NCI-H446 treated with DMSO at 0.1 percent for 48 hours (cell line): ENCODE measurements around the gene MIPEP.
"Not testable (repeated sequence)": the region's sequence is repeated elsewhere in the genome, so short reads cannot be mapped to it uniquely, and the experiment has no call there.

Experiments
- DNase-seq: peaks from one replicate; lab custom pipeline; 2025; lab: John Stamatoyannopoulos, UW

MIPEP gene

DNA sequence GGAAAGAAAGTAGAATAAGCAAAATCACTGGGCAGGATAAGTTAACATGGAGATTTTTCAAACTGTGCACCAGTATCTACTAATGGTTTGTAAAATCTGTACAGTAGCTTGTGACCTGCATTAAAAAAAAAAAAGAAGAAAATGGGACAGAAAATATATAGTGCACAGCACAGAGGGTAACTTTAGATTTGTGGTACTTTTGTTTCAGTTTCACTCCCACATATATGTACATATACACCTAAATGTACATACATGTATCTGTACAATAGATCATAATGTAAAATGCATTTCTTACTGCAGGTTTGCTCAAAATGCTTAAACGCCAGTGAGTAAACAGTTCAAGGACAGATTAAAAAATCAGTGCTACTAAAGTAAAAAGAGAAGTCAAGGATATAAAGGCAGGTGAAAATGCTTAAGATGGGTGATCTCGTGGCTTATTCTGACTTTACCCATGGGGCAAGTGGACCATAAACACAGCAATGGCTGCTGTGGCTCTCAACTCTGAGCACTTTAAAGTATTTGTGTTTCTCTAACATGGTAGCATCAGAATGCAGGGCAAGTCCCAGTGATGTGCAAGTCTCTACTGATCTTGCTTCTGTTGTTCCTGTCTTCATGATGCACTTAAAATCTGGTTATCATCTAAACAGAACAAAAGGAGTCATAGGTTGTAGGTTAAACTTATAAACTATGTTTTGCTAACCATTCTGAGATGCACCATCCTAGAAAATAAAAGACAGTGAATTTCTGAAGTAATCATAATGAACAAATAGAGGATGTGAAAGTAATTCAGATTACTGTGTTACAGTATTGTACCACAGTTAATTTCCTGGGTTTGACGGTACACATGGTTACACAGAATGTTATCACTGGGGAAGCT lies 112.3 kb downstream of the MIPEP start:
- DNase-seq = no peak

GRCh38 chr13:23772717-23773116 lies 116.5 kb downstream of the MIPEP start:
- DNase-seq = no peak

DNA sequence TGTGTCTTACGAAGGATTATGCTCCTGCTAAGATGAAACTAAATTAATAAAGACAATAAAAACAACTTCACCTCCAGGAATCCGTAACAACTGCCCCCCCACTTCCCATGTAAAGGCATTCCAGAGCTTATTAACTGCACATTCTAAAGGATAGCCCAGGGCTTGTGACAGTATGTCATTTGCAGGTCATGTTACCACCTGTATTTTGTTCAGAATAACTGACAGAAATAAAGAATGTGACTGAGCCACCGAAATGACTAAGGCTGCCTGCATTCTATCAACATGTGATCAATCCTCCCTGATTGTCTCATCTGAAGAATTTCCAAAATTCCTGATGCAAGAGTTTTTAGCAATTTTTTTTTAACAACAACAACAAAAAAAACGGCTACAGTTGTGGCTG lies 117.2 kb downstream of the MIPEP start:
- DNase-seq = no peak

DNA sequence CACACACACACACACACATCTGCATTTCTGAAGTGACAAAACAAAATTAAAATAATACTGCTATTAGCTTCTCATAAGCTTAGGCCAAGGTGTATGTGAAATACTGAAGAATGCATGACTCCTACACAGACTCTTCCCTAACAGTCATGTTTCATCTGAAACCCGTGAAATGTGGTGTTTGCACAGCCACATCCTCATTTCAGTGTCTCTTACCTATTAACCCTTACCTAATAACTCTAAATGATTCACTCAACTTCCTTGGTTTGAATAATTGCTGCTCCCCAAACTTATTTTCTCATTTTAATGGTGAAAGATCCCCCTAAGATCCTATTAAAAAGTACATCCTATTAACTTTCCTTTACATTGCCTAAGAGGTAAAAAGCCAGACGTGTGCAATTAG lies 117.6 kb downstream of the MIPEP start:
- no peak for DNase-seq

GRCh38 chr13:23770973-23771372 lies 118.2 kb downstream of the MIPEP start:
- DNase-seq = no peak

DNA sequence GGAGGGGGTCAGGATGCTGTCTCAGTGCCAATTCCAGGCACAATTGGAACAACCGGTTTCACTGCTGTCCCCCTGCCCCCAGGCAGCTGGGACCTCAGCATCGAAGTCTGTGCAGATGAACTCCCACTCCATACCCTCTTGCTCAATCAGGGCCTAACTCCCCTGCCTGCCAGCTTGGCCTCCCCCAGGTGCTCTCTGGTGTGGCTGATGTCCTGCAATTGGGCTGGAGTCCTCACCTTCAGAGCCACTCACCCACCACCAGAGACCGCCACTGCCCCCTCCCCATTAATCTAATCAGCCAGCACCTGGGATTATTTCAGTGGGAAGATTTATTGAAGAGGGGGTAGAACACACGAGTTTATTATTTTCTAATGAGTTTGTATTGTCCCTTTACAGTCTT lies 118.8 kb downstream of the MIPEP start:
- DNase-seq = no peak

GRCh38 chr13:23769401-23769800 lies 119.8 kb downstream of the MIPEP start:
- no peak for DNase-seq

GRCh38 chr13:23767838-23768237 lies 121.4 kb downstream of the MIPEP start:
- DNase-seq = no peak

DNA sequence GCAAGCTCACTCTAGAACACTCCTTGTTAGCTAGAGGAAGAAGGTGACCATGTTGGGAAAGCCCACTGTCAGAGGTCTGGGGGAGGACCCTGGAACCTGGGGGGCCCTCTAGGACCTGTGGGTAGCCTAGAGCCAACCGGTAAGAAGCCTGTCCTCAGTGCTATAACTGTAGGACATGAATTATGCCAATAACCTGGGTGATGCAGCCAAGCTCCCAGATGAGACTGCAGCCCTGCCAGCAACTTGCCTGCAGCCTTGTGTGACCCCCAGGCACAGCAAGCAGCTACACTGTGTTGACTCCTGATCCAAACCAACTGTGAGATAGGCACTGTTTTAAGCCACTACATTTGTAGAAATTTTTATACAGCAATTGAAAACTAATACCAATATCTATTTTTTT lies 122.3 kb downstream of the MIPEP start:
- no peak for DNase-seq

- DNase-seq = no peak
Observed at GRCh38 chr13:23766283-23766682, 122.9 kb downstream of the MIPEP start.

- DNase-seq = no peak
Observed at GRCh38 chr13:23765531-23765930, 123.7 kb downstream of the MIPEP start.

GRCh38 chr13:23763318-23763717 lies 125.9 kb downstream of the MIPEP start:
- DNase-seq = no peak

DNA sequence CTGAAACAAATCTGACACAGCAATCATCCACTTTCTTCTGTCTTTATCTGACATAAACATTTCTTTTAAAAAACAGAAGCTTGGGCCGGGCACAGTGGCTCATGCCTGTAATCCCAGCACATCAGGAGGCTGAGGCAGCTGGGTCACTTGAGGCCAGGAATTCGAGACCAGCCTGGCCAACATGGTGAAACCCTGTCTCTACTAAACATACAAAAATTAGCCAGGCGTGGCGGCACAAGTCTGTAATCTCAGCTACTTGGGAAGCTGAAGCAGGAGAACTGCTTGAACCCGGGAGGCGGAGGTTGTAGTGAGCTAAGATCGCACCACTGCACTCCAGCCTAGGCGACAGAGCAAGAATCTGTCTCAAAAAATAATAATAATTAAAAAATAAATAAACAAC lies 127.4 kb downstream of the MIPEP start:
- not testable (repeated sequence) for DNase-seq

- no peak for DNase-seq
Observed at GRCh38 chr13:23760000-23760399, 129.2 kb downstream of the MIPEP start.

GRCh38 chr13:23758798-23759527 lies 130.2 kb downstream of the MIPEP start:
- DNase-seq = no peak

- no peak for DNase-seq
Observed at GRCh38 chr13:23754997-23755396, 134.2 kb downstream of the MIPEP start.

GRCh38 chr13:23754506-23754905 lies 134.7 kb downstream of the MIPEP start:
- no peak for DNase-seq

GRCh38 chr13:23753458-23753857 lies 135.7 kb downstream of the MIPEP start:
- DNase-seq = no peak

- no peak for DNase-seq
Observed at GRCh38 chr13:23752111-23753001, 136.8 kb downstream of the MIPEP start.

DNA sequence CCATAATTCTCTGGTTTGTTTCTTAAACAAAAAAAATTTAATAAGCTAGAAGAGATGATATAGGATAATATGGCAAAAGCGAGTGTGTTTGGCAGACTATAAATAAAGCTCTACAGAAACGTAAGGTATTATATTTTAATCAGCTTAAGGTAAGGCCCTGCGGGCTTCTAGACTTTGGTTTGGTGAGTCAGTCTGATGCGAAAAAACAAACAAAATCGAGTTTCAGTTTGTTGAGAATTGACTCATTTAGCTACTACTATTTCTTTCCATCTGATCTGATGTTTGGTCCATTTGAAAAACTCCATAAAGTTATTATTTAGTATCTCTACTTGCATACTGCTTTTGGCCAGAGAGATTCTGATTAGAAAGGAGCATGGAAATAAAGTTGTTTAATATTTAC lies 138.0 kb downstream of the MIPEP start:
- DNase-seq = no peak

GRCh38 chr13:23750383-23751121 lies 138.6 kb downstream of the MIPEP start:
- DNase-seq = no peak
